DOHH2 (cell line): ENCODE measurements around the gene STAM.

ENCODE experiments used
- EZH2phosphoT487 ChIP-seq: fragments of 200-600 bp; sonication (generic); IDR thresholded peaks from 2 replicates; pipeline ENCODE4 v1.6.1; 2017; ENCODE audit warnings: borderline replicate concordance, mild to moderate bottlenecking, antibody characterized with exemption, low read length, moderate library complexity, mixed read lengths
- TF ChIP-seq, protein P1 (sequence below): fragments of 200-600 bp; sonication (generic); IDR thresholded peaks from one replicate; pipeline ENCODE4 v1.5.1; 2014; ENCODE audit warnings: antibody characterized with exemption, mild to moderate bottlenecking, low read depth, low read length; ENCODE audit not compliant: poor library complexity, severe bottlenecking

DNA sequence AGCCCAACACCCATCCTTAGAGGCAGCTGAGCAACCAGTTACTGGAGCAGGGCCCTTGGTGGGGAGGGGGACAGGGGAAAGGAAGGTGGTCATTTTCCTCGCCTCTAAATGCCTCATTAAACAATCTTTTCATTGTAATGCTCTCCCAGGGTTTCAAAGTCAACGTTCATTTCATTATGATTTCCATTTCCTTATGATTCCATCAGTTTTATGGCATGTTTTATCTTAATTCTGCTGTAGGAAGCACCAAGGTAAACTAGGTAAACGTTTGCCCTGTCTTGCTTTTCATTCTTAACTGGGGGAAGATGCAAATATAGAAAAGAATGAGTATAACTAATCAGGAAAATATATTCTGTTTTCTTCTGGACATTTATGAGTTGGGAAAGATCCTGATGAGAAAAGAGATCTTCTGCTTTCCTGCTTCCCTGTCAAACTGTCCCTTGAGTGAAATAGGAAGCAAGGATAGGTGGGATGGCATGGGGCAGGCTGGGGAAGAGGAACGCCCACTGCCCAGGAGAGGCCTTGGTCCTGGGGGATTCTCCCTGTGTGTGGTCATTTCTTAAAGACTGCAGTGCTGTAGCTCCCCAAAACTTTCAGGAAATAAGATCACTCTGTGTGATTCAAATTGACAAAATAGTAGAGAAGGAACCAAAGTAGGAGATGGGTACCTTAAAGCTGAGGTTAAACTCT lies 87.5 kb downstream of the STAM start:
- TF ChIP-seq, protein P1, sequence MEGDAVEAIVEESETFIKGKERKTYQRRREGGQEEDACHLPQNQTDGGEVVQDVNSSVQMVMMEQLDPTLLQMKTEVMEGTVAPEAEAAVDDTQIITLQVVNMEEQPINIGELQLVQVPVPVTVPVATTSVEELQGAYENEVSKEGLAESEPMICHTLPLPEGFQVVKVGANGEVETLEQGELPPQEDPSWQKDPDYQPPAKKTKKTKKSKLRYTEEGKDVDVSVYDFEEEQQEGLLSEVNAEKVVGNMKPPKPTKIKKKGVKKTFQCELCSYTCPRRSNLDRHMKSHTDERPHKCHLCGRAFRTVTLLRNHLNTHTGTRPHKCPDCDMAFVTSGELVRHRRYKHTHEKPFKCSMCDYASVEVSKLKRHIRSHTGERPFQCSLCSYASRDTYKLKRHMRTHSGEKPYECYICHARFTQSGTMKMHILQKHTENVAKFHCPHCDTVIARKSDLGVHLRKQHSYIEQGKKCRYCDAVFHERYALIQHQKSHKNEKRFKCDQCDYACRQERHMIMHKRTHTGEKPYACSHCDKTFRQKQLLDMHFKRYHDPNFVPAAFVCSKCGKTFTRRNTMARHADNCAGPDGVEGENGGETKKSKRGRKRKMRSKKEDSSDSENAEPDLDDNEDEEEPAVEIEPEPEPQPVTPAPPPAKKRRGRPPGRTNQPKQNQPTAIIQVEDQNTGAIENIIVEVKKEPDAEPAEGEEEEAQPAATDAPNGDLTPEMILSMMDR: no peak
- no peak for TF ChIP-seq EZH2phosphoT487
